ENCODE measurements around the gene SLC13A4. TPM values are rescaled to one million over a fixed set of nuclear protein-coding genes. Genes with fewer than 3 reads are reported as not detected.
A peak's percentile ranks its signal among the peaks of the same experiment; 100 is the strongest.
"Not testable (repeated sequence)": the region's sequence is repeated elsewhere in the genome, so short reads cannot be mapped to it uniquely, and the experiment has no call there.

The SLC13A4 gene
- total RNA-seq, 2 experiments from 2014 or later, result not detected

DNA sequence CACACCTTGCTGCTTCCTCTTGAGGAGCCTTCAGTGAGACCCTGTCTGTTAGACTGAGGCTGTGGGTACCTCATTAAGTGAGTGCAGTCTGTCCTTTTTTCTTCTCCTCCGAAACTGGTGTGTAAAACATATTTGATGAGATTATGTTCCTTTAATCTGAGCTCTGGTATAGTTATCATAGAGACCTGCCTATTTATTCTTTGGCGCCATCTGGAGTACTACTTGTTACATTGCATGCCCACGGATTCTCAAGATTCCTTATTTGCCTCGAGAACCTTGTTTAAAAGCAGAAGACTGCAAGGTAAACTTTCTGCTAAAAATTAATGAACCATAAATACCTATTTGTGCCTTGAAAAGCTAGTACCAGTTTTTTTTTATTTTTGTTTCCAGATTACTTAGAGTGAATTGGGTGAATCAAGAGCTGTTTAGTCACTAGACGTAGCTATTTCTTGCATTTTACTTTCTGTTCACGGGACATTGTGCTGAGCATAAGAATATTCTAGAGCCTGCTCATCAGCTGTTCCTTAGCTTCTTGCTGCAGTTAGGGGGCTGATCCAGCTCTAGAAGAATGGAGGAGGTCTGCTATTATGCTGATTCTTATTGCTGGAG lies 82.6 kb downstream of the SLC13A4 start:
- ATAC-seq, result peak; percentile 51
- CTCF ChIA-PET, result interaction anchor here (0.8 to 5.0 kb wide), 37 partner anchors 8 to 435 kb away, joined by 3 to 73 read pairs (median 4); partner anchors contain the start of gene STMP1
- POLR2A ChIA-PET, result no interaction called here
- Mint-ChIP-seq H3K36me3 (ENCODE audit: low read depth) (peaks cover 47% of the 10 kb centered on the region), H3K4me3 (no peak overlapping the region), H3K4me1 (ENCODE audit: low read depth) (peaks cover 1% of the 10 kb centered on the region), H3K9me3 (ENCODE audit: insufficient read depth) (no peaks in the 10 kb centered on the region), H3K27ac (no peak overlapping the region), H3K27me3 (ENCODE audit: low read depth) (no peaks in the 10 kb centered on the region)
- DNase-seq, result peak; percentile 28

DNA sequence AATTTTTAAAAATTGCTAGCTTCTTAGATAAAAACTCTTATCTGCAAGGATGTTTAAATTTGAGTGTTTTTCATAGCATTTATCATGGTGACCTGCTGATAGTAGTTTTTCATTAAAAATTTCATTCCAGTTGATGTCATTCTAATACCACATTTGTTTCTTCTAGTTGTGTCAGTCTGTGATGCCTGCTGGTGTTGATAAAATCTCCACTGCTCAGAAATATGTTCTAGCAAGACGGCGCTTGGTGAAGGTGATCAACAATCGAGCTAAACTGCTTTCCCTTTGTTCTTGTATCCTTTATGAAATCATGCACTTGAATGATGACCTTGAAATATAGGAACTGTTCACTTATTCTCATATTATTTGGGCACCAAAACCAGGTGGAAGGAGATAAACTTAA lies 83.3 kb downstream of the SLC13A4 start:
- ATAC-seq, result no peak
- POLR2A ChIA-PET, result no interaction called here
- CTCF ChIA-PET, result interaction anchor here (0.7 to 5.0 kb wide), 38 partner anchors 8 to 434 kb away, joined by 3 to 73 read pairs (median 4); partner anchors contain the start of gene STMP1
- Mint-ChIP-seq H3K4me1 (ENCODE audit: low read depth) (peaks cover 1% of the 10 kb centered on the region), H3K9me3 (ENCODE audit: insufficient read depth) (no peaks in the 10 kb centered on the region), H3K27ac (no peak overlapping the region), H3K27me3 (ENCODE audit: low read depth) (no peaks in the 10 kb centered on the region), H3K4me3 (no peak overlapping the region), H3K36me3 (ENCODE audit: low read depth) (peaks cover 52% of the 10 kb centered on the region)
- no peak for DNase-seq

DNA sequence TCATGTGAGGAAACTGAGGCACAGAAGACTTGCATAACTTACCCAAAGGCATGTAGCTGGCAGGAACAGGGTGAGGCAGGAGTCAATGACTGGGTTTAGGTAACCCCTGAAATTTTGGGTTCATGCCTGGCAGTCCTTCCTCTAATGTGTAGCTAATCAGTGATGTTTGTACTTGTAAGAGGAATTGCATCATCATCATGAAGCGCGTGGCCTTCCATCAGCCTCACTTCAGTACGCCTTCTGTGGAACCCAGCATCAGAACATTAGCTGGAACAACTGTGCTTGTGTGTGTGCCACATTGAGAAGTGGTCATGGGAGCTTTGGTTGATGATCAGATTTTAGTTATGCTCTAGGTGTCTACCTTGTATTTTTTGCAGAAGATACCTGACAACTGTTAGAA lies 83.8 kb downstream of the SLC13A4 start:
- no peak for ATAC-seq
- peaks cover 53% of the 10 kb centered on the region for H3K36me3 Mint-ChIP-seq (ENCODE audit: low read depth)
- H3K4me3 Mint-ChIP-seq, result no peak overlapping the region
- no peak overlapping the region for H3K27ac Mint-ChIP-seq
- peaks cover 1% of the 10 kb centered on the region for H3K4me1 Mint-ChIP-seq (ENCODE audit: low read depth)
- CTCF ChIA-PET, result interaction anchor here (0.7 to 5.0 kb wide), 19 partner anchors 11 to 434 kb away, joined by 3 to 73 read pairs (median 6); partner anchors contain the start of gene STMP1
- no peaks in the 10 kb centered on the region for H3K27me3 Mint-ChIP-seq (ENCODE audit: low read depth)
- H3K9me3 Mint-ChIP-seq (ENCODE audit: insufficient read depth), result no peaks in the 10 kb centered on the region
- POLR2A ChIA-PET, result no interaction called here
- DNase-seq, result no peak

DNA sequence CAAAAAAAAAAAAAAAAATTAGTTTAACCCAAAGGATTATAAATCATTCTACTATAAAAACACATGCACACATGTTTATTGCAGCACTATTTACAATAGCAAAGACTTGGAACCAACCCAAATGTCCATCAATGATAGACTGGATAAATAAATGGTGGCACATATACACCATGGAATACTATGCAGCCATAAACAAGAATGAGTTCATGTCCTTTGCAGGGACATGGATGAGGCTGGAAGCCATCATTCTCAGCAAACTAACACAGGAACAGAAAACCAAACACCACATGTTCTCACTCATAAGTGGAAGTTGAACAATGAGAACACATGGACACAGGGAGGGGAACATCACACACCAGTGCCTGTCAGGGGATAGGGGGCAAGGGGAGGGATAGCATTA lies 88.3 kb downstream of the SLC13A4 start:
- H3K27ac Mint-ChIP-seq; H3K4me3 Mint-ChIP-seq; DNase-seq; H3K9me3 Mint-ChIP-seq (ENCODE audit: insufficient read depth); CTCF ChIA-PET; POLR2A ChIA-PET; H3K27me3 Mint-ChIP-seq (ENCODE audit: low read depth); ATAC-seq; H3K4me1 Mint-ChIP-seq (ENCODE audit: low read depth): not testable (repeated sequence)
- peaks cover 60% of the 10 kb centered on the region for H3K36me3 Mint-ChIP-seq (ENCODE audit: low read depth)

DNA sequence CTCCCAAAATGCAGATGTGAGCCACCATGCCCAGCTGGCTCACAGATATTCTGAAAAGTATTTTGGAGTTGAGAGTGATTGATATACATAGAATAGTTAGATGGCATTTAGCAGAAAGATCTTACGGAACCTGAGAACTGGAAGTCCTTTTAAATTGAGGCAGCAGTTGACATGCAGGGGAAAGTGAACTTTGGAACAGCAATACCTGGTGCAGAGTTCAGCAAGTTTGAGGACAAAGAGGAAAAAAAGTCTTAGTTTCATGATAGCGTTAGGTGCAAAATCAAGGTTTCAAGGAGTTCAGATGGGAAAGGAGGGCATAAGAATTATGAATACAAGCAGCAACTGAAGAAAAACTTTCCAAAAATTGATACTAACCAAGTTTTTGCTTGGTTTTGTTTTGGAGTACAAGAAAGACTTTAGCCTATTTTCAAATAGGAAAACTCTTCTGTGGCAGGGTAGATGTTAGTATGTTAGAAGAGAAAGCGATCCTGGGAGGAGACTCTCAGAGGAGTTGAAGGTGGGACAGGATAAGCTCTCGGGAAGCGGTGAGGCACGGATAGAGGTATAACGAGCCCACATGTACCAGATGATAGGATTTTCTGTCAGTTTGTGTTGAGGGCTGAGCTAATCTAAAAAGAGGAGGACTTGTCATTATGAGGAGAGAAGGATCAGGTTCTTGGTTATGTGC lies 93.7 kb downstream of the SLC13A4 start:
- ATAC-seq (no peak), DNase-seq (no peak)
- H3K9me3 Mint-ChIP-seq (ENCODE audit: insufficient read depth), result no peaks in the 10 kb centered on the region
- H3K36me3 Mint-ChIP-seq (ENCODE audit: low read depth), result peaks cover 56% of the 10 kb centered on the region
- H3K4me3 Mint-ChIP-seq, result no peak overlapping the region
- no peaks in the 10 kb centered on the region for H3K4me1 Mint-ChIP-seq (ENCODE audit: low read depth)
- no peak overlapping the region for H3K27ac Mint-ChIP-seq
- no peaks in the 10 kb centered on the region for H3K27me3 Mint-ChIP-seq (ENCODE audit: low read depth)
- ChIA-PET CTCF (interaction anchor here (2.9 to 3.6 kb wide), 2 partner anchors 11 to 13 kb away, joined by 14 to 18 read pairs; no protein-coding TSS in a partner anchor), POLR2A (no interaction called here)

Other genes with a start within 250 kb of the SLC13A4 start
- gene CNOT4, start 218.1 kb downstream of the SLC13A4 start, total RNA-seq, result 10 to 100 TPM; 22.1 to 23.3 TPM
- gene NUP205, start 170.3 kb downstream of the SLC13A4 start, total RNA-seq, result 100 to 1,000 TPM; 109 to 111 TPM
- gene STMP1, start 65.7 kb downstream of the SLC13A4 start, total RNA-seq, result 10 to 100 TPM; 22.2 to 22.9 TPM
- gene FAM180A, start 20.6 kb upstream of the SLC13A4 start, total RNA-seq, result not detected
- 100 to 1,000 TPM; 138 to 142 TPM for gene MTPN, start 249.2 kb upstream of the SLC13A4 start, total RNA-seq